Smooth muscle cell (in vitro differentiated cells): ENCODE data around the gene OR2J2. TPM values are rescaled to one million over a fixed set of nuclear protein-coding genes. Genes with fewer than 3 reads are reported as not detected.
"Not testable (repeated sequence)": the region's sequence is repeated elsewhere in the genome, so short reads cannot be mapped to it uniquely, and the experiment has no call there.

ENCODE experiments used
- DNase-seq: peaks from one replicate; lab custom pipeline; 2025; ENCODE audit not compliant: unreplicated experiment; lab: John Stamatoyannopoulos, UW
- H2AFZ ChIP-seq: fragments of 200-600 bp; sonication (generic); 2 replicates; pipeline ENCODE4 v1.6.0; 2016; ENCODE audit warnings: antibody characterized with exemption, low read depth, mild to moderate bottlenecking
- H3F3A ChIP-seq: fragments of 200-600 bp; sonication (generic); 2 replicates; pipeline ENCODE4 v1.6.0; 2017; ENCODE audit warnings: antibody characterized with exemption, low read depth
- H3K27ac ChIP-seq: fragments of 200-600 bp; sonication (generic); 2 replicates; pipeline ENCODE4 v1.5.1; 2016; ENCODE audit warnings: low read depth, mild to moderate bottlenecking
- H3K27me3 ChIP-seq: fragments of 200-600 bp; sonication (generic); 2 replicates; pipeline ENCODE4 v1.6.1; 2016; ENCODE audit warnings: low read depth, mild to moderate bottlenecking
- H3K36me3 ChIP-seq: fragments of 200-600 bp; sonication (generic); 2 replicates; pipeline ENCODE4 v1.5.1; 2016; ENCODE audit warnings: low read depth
- H3K4me1 ChIP-seq: fragments of 200-600 bp; sonication (generic); 2 replicates; pipeline ENCODE4 v1.5.1; 2016; ENCODE audit warnings: low read depth
- H3K4me2 ChIP-seq: fragments of 200-600 bp; sonication (generic); 2 replicates; pipeline ENCODE4 v1.6.0; 2016; ENCODE audit warnings: mild to moderate bottlenecking
- H3K4me3 ChIP-seq: fragments of 200-600 bp; sonication (generic); 2 replicates; pipeline ENCODE4 v1.5.1; 2016; ENCODE audit warnings: mild to moderate bottlenecking
- H3K79me2 ChIP-seq: fragments of 200-600 bp; sonication (generic); 2 replicates; pipeline ENCODE4 v1.6.0; 2016; ENCODE audit warnings: low read depth, mild to moderate bottlenecking
- H3K9ac ChIP-seq: fragments of 200-600 bp; sonication (generic); 2 replicates; pipeline ENCODE4 v1.6.0; 2016; ENCODE audit warnings: low read depth
- H3K9me3 ChIP-seq: fragments of 200-600 bp; sonication (generic); replicated peaks from 2 replicates; pipeline ENCODE4 v1.5.1; 2016; ENCODE audit warnings: low read depth
- H4K20me1 ChIP-seq: fragments of 200-600 bp; sonication (generic); 2 replicates; pipeline ENCODE4 v1.6.0; 2016; ENCODE audit warnings: low read depth
- whole genome bisulfite sequencing: methylation state at CpG from one replicate; pipeline ENCODE4 v1.1.7; 2016; ENCODE audit warnings: low lambda C conversion rate; 5-methylcytosine and 5-hydroxymethylcytosine counted together
- polyA plus RNA-seq: library from polyadenylated mRNA; unstranded; fragments of >200 nt; fragmentation: Nextera tagmentation; extraction: Ambion mirVana; gene quantifications from 2 replicates; pipeline ENCODE4 v1.2.1, GENCODE V29; 2016
- total RNA-seq: library from RNA; depleted of rRNA; stranded (reverse); fragments of >200 nt; gene quantifications from 2 replicates; pipeline ENCODE4 v1.2.3, GENCODE V29; 2014
- TF ChIP-seq, protein P1 (sequence below): fragments of 200-600 bp; sonication (generic); IDR thresholded peaks from 2 replicates; pipeline ENCODE4 v1.5.1; 2017; ENCODE audit warnings: borderline replicate concordance, mild to moderate bottlenecking, antibody characterized with exemption; ENCODE audit not compliant: insufficient read depth, poor library complexity, severe bottlenecking

OR2J2 gene
- not detected in 2 replicates for total RNA-seq
- not detected in 2 replicates for polyA plus RNA-seq

GRCh38 chr6:29170607-29171006, at the start of gene OR2J2:
Gene OR2J2, plus strand, starts transcription at chr6:29170907. Its CDS starts 2,729 bp downstream, at chr6:29173636.
- not testable (repeated sequence) for H3K36me3 ChIP-seq, H3K4me1 ChIP-seq, H3K27ac ChIP-seq, H3K79me2 ChIP-seq, H3F3A ChIP-seq, H3K27me3 ChIP-seq, H3K4me3 ChIP-seq, H2AFZ ChIP-seq, H3K9ac ChIP-seq, H3K4me2 ChIP-seq, H3K9me3 ChIP-seq, H4K20me1 ChIP-seq, DNase-seq
- 77% methylated on average over 2 of the region's 2 CpGs for WGBS

GRCh38 chr6:29129326-29130012, 41.2 kb upstream of the OR2J2 start:
- peaks cover 4% of the 10 kb centered on the region for H3K27me3 ChIP-seq
- no peak overlapping the region for H3K9ac ChIP-seq
- no peaks in the 10 kb centered on the region for H3K9me3 ChIP-seq
- DNase-seq = no peak
- no peak overlapping the region for H3K4me2 ChIP-seq
- TF ChIP-seq, protein P1, sequence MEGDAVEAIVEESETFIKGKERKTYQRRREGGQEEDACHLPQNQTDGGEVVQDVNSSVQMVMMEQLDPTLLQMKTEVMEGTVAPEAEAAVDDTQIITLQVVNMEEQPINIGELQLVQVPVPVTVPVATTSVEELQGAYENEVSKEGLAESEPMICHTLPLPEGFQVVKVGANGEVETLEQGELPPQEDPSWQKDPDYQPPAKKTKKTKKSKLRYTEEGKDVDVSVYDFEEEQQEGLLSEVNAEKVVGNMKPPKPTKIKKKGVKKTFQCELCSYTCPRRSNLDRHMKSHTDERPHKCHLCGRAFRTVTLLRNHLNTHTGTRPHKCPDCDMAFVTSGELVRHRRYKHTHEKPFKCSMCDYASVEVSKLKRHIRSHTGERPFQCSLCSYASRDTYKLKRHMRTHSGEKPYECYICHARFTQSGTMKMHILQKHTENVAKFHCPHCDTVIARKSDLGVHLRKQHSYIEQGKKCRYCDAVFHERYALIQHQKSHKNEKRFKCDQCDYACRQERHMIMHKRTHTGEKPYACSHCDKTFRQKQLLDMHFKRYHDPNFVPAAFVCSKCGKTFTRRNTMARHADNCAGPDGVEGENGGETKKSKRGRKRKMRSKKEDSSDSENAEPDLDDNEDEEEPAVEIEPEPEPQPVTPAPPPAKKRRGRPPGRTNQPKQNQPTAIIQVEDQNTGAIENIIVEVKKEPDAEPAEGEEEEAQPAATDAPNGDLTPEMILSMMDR = no peak
- H3K36me3 ChIP-seq = no peaks in the 10 kb centered on the region
- H2AFZ ChIP-seq = no peak overlapping the region
- no peak overlapping the region for H3K27ac ChIP-seq
- no peaks in the 10 kb centered on the region for H4K20me1 ChIP-seq
- no peaks in the 10 kb centered on the region for H3K79me2 ChIP-seq
- WGBS = 81% methylated on average over 15 of the region's 15 CpGs
- H3K4me1 ChIP-seq = no peaks in the 10 kb centered on the region
- no peak overlapping the region for H3K4me3 ChIP-seq
- no peaks in the 10 kb centered on the region for H3F3A ChIP-seq

DNA sequence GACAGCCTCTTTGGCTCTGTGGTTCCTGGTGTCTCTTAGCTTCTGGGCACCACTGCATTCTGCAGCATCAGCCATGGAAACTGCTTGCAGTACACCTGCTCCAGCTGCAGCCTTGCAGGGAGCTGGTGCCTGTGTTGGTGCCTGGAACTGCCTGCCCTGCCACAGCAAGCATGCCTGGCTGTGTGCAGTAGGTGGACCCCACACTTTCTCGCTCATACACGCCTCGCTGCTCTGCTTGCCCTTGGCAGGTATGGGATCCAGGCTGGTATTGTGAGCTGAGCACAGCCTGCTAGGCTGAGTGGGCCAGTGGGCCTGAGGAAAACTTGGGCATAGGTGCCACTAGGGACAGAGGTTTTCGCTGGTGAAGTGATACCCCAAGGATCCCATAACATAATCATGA, 40.1 kb upstream of the OR2J2 start:
- Histone ChIP-seq H3K4me1 (no peaks in the 10 kb centered on the region), H3K4me2 (no peak overlapping the region), H2AFZ (no peak overlapping the region), H3F3A (no peaks in the 10 kb centered on the region), H3K36me3 (no peaks in the 10 kb centered on the region), H3K9ac (no peak overlapping the region), H3K27me3 (peaks cover 4% of the 10 kb centered on the region), H4K20me1 (no peaks in the 10 kb centered on the region), H3K79me2 (no peaks in the 10 kb centered on the region), H3K9me3 (no peaks in the 10 kb centered on the region), H3K27ac (no peak overlapping the region), H3K4me3 (no peak overlapping the region)
- no peak for DNase-seq
- TF ChIP-seq, protein P1 = no peak
- 89% methylated on average over 4 of the region's 4 CpGs for WGBS

- Histone ChIP-seq H2AFZ (no peak overlapping the region), H3K36me3 (no peaks in the 10 kb centered on the region), H4K20me1 (no peaks in the 10 kb centered on the region), H3K79me2 (no peaks in the 10 kb centered on the region), H3K4me1 (no peaks in the 10 kb centered on the region), H3K27me3 (peaks cover 4% of the 10 kb centered on the region), H3F3A (no peaks in the 10 kb centered on the region), H3K4me2 (no peak overlapping the region), H3K9ac (no peak overlapping the region), H3K9me3 (no peaks in the 10 kb centered on the region), H3K27ac (no peak overlapping the region), H3K4me3 (no peak overlapping the region)
- TF ChIP-seq, protein P1 = no peak
- DNase-seq = no peak
- WGBS = 90% methylated on average over 2 of the region's 2 CpGs
Observed at GRCh38 chr6:29131691-29132090, 39.0 kb upstream of the OR2J2 start.
